Muscle of leg (tissue), 11 donors: Measurements from ENCODE around the gene LRP5. TPM values are rescaled to one million over a fixed set of nuclear protein-coding genes. Genes with fewer than 3 reads are reported as not detected.
"Not testable (repeated sequence)": the region's sequence is repeated elsewhere in the genome, so short reads cannot be mapped to it uniquely, and the experiment has no call there.

Experiments
- DNase-seq: peaks from one replicate; pipeline ENCODE4 v3.0.0; 2013
- H3K27ac ChIP-seq: one replicate; pipeline ENCODE4 v1.5.1; 2013; ENCODE audit warnings: mild to moderate bottlenecking, low read length, control low read depth
- H3K27me3 ChIP-seq: one replicate; pipeline ENCODE4 v1.6.1; 2013; ENCODE audit warnings: low read length; ENCODE audit not compliant: control insufficient read depth, insufficient read depth
- H3K36me3 ChIP-seq: one replicate; pipeline ENCODE4 v1.6.1; 2013; ENCODE audit warnings: low read length; ENCODE audit not compliant: control insufficient read depth, insufficient read depth
- H3K4me1 ChIP-seq: one replicate; pipeline ENCODE4 v1.6.1; 2013; ENCODE audit warnings: low read length; ENCODE audit not compliant: control insufficient read depth, insufficient read depth
- H3K4me3 ChIP-seq: one replicate; pipeline ENCODE4 v1.5.1; 2013; ENCODE audit warnings: low read length, control low read depth
- H3K9me3 ChIP-seq: replicated peaks from 2 replicates; pipeline ENCODE4 v1.6.1; 2013; ENCODE audit warnings: low read depth, low read length; ENCODE audit not compliant: control insufficient read depth
- WGBS: methylation state at CpG from one replicate; pipeline ENCODE4 v1.1.5; 2013; ENCODE audit warnings: missing lambda C conversion rate; ENCODE audit not compliant: insufficient coverage; 5-methylcytosine and 5-hydroxymethylcytosine counted together
- polyA plus RNA-seq, 8 donors: library from polyadenylated mRNA; unstranded; fragments of 120-200 nt; gene quantifications; one replicate each; pipeline versions ENCODE4 v1.2.1 to v1.2.3, GENCODE V29; 2013; ENCODE audit warnings: inconsistent platforms in 1 of 8, low replicate concordance in 1 of 8; ENCODE audit not compliant: insufficient read length in 8 of 8, insufficient read depth in 1 of 8
- total RNA-seq: library from RNA; stranded (reverse); fragments of 120-200 nt; gene quantifications from one replicate; pipeline ENCODE4 v1.2.4, GENCODE V29; 2013

Gene LRP5
- total and polyA plus RNA-seq, 9 donors, result 30.9 to 70.0 (median 65.1) TPM

DNA sequence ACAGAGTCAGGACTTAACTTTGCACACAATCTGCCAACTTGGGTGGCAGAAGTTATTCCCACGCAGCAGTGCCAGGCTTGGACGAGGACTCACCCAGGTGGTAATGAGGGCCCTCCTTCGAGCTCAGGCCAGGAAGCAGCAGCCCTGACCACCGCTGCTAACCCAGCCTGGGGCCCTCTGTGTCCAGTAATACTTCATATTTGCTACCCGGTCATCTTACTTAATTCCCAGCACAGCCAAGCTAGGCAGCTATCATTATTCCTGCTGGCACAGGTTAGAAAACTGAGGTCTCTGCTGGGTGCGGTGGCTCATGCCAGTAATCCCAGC, 15.4 kb upstream of the LRP5 start:
- H3K4me3 ChIP-seq, result no peak overlapping the region
- no peak for DNase-seq

DNA sequence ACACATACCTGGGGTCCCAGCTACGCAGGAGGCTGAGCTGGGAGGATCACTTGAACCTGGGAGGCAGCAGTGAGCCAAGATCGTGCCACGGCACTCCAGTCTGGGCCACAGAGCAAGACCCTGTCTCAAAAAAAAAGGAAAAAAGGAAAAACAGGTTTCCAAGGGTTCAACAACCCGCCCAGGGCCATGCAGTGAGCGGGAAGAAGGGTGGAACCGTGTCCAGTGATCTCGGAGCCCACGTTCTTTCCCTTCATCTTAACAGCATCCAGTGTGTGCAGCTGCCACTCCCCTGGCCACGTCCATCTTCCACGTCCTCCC, 14.9 kb upstream of the LRP5 start:
- no peaks in the 10 kb centered on the region for H3K27me3 ChIP-seq
- no peak overlapping the region for H3K4me3 ChIP-seq
- no peaks in the 10 kb centered on the region for H3K36me3 ChIP-seq
- H3K4me1 ChIP-seq, result peaks cover 17% of the 10 kb centered on the region
- WGBS, result 22% methylated on average over 9 of the region's 10 CpGs
- DNase-seq, result no peak
- no peak overlapping the region for H3K27ac ChIP-seq
- H3K9me3 ChIP-seq, result no peaks in the 10 kb centered on the region

More for the DNA sequence above, 15.4 kb upstream of the LRP5 start:
- Histone ChIP-seq H3K36me3 (no peaks in the 10 kb centered on the region), H3K27ac (no peak overlapping the region), H3K9me3 (no peaks in the 10 kb centered on the region), H3K27me3 (no peaks in the 10 kb centered on the region), H3K4me1 (peaks cover 15% of the 10 kb centered on the region)
- 83% methylated on average over 5 of the region's 6 CpGs for WGBS

DNA sequence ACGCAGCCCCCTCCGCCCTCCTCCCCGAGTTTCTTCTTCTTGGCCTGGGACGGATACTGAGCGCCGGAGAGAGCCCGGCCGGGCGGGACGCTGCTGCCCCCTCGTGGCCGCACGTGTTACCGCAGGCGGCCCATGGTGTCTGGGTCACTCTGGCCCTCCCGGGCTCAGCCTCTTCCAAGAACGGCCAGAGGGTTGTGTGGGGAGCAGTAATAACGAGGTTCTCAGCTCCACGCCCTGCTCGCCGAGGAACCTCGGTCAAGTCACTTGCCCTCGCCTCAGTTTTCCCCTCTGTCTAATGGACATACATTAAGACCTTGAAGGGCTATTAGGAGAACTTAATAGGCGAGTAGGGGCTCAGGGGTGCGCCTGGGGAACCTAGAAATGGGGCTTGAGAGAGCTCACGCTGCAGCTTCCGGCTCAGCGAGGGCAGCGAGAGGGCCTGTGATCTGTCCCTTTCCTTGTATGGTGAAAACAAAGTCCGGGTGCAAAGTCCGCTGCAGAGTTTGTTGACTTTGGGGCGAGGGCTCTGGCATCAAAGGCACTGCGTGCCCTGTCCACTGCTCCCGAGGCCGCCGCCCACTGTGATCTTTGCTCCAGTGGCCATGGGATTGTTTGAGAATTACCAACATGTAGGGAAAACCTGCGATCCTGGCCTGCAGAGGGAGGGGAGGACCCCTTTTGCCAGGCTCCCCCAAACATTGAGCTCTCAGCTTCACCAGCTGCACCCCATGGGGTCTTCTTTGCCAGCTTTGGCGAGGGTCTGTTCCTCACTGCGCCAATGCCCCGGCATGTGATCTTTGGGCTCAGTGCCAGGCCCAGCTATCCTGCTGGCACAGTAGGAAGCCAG, 14.4 kb upstream of the LRP5 start:
- H3K36me3 ChIP-seq, result no peaks in the 10 kb centered on the region
- H3K4me3 ChIP-seq, result no peak overlapping the region
- no peaks in the 10 kb centered on the region for H3K9me3 ChIP-seq
- peak; percentile 85 for DNase-seq
- peaks cover 23% of the 10 kb centered on the region for H3K4me1 ChIP-seq
- H3K27ac ChIP-seq, result no peak overlapping the region
- WGBS, result 53% methylated on average over 24 of the region's 40 CpGs
- no peaks in the 10 kb centered on the region for H3K27me3 ChIP-seq

DNA sequence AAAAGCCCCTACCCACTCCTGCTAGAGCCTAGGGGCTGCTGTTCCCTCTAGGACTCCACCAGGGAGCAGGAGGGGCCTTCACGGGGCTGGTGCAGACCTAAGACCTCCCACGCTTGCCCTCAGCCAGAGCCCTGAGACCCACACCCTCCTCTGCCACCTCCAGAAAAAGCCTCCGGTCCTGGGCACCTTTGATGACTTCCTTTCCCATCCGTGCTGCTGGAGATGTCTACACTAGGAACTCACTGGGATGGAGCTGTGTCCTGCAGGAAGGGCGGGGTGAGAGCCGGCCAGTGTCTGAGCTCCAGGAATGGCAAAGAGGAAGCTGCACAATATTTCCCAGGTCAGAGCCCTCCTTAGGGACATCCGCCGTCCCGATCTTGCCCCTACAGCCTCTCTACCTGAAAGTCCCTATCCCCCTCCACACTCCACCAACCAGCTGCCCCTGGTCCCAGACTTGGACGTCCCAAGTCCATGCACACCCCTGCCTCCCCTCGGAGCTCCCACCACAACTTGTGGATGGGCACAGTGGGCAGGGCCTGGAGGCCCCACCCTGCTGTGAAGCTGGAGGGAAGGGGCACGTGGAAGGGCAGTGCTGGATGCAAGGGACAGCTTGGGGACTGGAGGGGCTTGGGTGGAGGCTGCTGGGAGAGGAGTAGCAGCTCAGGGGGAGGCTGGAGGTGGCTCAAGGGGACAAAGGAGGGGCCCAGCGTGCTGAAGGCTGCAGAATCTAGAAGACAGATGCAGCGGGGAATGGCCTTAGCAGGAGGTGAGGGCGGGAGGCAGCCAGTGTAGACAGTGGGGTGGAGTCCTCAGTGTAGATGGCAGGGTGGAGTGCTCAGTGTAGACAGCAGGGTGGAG, 13.5 kb upstream of the LRP5 start:
- Histone ChIP-seq H3K36me3 (no peaks in the 10 kb centered on the region), H3K27me3 (no peaks in the 10 kb centered on the region), H3K4me3 (no peak overlapping the region), H3K27ac (no peak overlapping the region), H3K4me1 (peaks cover 23% of the 10 kb centered on the region), H3K9me3 (peaks cover under 1% of the 10 kb centered on the region)
- 52% methylated on average over 11 of the region's 15 CpGs for WGBS
- no peak for DNase-seq

DNA sequence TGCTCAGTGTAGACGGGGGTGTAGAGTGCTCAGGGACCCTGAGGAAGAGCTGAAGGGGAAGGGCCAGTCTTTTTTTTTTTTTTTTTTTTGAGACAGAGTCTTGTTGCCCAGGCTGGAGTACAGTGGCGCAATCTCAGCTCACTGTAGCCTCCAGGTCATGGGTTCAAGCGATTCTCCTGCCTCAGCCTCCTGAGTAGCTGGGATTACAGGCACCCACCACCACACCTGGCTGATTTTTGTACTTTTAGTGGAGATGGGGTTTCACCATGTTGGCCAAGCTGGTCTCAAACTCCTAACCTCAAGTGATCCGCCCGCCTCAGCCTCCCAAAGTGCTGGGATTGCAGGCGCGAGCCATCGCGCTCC, 12.9 kb upstream of the LRP5 start:
- H3K4me3 ChIP-seq, H3K36me3 ChIP-seq, H3K27me3 ChIP-seq, DNase-seq, H3K27ac ChIP-seq, H3K9me3 ChIP-seq: not testable (repeated sequence)
- 93% methylated on average over 3 of the region's 9 CpGs for WGBS
- peaks cover 23% of the 10 kb centered on the region for H3K4me1 ChIP-seq

DNA sequence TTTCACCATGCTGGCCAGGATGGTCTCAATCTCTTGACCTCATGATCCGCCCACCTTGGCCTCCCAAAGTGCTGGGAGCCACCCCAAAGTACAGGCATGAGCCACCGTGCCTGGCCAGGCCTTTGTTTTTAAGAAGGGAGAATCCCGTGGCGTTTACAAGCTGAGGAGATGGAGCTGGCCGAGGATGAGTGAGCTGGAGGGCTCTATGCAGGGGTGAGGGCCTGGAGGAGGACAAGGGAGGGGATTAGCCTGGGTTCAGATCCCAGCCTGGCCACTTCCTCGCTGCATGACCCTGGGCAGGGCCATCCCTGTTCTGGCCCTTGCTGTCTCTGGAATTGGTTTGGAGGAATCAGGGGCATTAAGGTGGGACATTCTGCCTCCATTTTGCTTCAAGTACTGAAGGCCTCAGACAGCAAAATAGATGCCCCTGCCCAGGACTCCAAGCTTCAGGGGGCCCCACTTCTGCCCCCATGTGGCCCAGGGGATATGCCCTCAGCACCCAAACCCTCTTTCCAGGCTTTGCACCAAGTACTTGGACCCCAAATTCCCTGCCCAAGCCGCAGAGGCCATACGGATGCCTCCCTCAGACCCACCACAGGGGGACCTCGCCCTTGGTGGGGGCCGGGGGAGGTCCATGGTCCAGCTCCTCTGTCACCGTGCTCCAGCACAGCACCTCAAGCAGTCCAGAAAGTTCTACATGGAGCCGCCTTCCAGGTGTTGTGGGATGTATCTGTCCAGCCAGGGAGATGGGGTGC, 12.1 kb upstream of the LRP5 start:
- no peak for DNase-seq
- Histone ChIP-seq H3K4me3 (no peak overlapping the region), H3K4me1 (peaks cover 23% of the 10 kb centered on the region), H3K36me3 (no peaks in the 10 kb centered on the region), H3K27ac (no peak overlapping the region), H3K27me3 (no peaks in the 10 kb centered on the region), H3K9me3 (peaks cover 3% of the 10 kb centered on the region)
- WGBS, result 69% methylated on average over 7 of the region's 12 CpGs

DNA sequence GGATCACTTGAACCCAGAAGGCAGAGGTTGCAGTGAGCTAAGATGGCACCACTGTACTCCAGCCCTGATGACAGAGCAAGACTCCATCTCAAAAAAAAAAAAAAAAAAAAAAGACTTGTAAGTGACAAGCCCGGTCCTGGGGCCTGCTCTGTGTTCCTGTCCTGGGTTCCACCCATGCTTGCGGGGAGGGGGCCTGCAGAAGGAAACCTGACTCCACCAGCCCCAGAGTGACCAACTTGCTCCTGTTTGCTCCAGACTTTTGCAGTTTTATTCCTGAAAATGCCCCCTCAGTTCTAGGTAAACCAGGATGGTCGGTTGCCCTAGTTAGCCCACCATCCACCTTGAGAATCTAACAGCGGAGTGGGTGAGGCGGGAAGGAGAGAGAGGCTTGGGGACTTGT, 10.1 kb upstream of the LRP5 start:
- no peaks in the 10 kb centered on the region for H3K27me3 ChIP-seq
- peaks cover 3% of the 10 kb centered on the region for H3K9me3 ChIP-seq
- no peaks in the 10 kb centered on the region for H3K36me3 ChIP-seq
- H3K4me3 ChIP-seq, result no peak overlapping the region
- H3K4me1 ChIP-seq, result peaks cover 23% of the 10 kb centered on the region
- WGBS, result 43% methylated on average over 4 of the region's 5 CpGs
- H3K27ac ChIP-seq, result no peak overlapping the region
- no peak for DNase-seq

DNA sequence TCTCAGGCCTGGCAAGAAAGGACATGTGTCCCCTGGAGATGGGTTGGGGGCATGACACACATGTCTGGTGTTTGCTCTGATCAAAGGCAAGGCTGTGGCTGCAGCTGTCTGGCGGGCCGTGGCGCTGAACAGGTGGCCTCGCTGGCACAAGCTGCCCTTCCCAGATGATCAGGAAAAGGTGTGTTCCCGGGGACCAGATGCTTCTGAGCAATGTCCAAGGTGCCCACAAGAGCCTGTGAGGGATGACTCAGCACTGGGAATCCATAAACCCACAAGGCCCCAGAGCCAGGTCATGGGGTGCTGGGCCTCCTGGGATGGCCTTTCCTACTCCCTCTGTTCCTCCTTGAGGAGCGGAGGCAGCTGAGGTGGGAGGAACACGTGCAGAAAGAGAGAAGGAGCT, 9.7 kb upstream of the LRP5 start:
- 62% methylated on average over 5 of the region's 7 CpGs for WGBS
- H3K4me1 ChIP-seq, result peaks cover 19% of the 10 kb centered on the region
- H3K36me3 ChIP-seq, result no peaks in the 10 kb centered on the region
- H3K27ac ChIP-seq, result no peak overlapping the region
- H3K4me3 ChIP-seq, result no peak overlapping the region
- peak; percentile 37 for DNase-seq
- H3K27me3 ChIP-seq, result no peaks in the 10 kb centered on the region
- peaks cover 3% of the 10 kb centered on the region for H3K9me3 ChIP-seq

DNA sequence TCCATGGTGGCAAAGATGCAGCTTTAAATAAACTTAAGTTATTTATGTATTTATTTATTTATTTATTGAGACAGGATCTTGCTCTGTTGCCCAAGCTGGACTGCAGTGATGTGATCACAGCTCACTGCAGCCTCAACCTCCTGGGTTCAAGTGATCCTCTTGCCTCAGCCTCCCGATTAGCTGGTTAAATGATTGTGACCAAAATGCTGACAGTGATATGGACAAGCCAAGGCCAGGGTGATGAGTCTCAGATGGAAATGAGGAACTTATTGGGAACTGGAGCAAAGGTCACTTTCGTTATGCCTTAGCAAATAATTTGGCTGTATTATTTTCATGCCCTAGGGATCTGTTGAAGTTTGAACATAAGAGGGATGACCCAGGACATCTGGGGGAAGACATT, 9.3 kb upstream of the LRP5 start:
- H3K27me3 ChIP-seq, result no peaks in the 10 kb centered on the region
- peaks cover 3% of the 10 kb centered on the region for H3K9me3 ChIP-seq
- no peak overlapping the region for H3K27ac ChIP-seq
- H3K4me3 ChIP-seq, result no peak overlapping the region
- no peaks in the 10 kb centered on the region for H3K36me3 ChIP-seq
- peaks cover 18% of the 10 kb centered on the region for H3K4me1 ChIP-seq
- peak; percentile 44 for DNase-seq
- 89% methylated on average over 1 of the region's 2 CpGs for WGBS
